NCI-H187 treated with DMSO at 0.1 percent for 48 hours (cell line): ENCODE data around the gene GRIK4.
"Not testable (repeated sequence)": the region's sequence is repeated elsewhere in the genome, so short reads cannot be mapped to it uniquely, and the experiment has no call there.

Experiments
- DNase-seq: peaks from one replicate; lab custom pipeline; 2025; lab: John Stamatoyannopoulos, UW

GRIK4 gene

GRCh38 chr11:120574876-120575275 is 63.3 kb downstream of the GRIK4 start:
- no peak for DNase-seq

- DNase-seq: no peak
Observed at GRCh38 chr11:120575461-120575860, 63.9 kb downstream of the GRIK4 start.

- no peak for DNase-seq
Observed at GRCh38 chr11:120576606-120577005, 65.1 kb downstream of the GRIK4 start.

- DNase-seq: no peak
Observed at GRCh38 chr11:120577041-120577440, 65.5 kb downstream of the GRIK4 start.

GRCh38 chr11:120577624-120578363 is 66.2 kb downstream of the GRIK4 start:
- DNase-seq: no peak

DNA sequence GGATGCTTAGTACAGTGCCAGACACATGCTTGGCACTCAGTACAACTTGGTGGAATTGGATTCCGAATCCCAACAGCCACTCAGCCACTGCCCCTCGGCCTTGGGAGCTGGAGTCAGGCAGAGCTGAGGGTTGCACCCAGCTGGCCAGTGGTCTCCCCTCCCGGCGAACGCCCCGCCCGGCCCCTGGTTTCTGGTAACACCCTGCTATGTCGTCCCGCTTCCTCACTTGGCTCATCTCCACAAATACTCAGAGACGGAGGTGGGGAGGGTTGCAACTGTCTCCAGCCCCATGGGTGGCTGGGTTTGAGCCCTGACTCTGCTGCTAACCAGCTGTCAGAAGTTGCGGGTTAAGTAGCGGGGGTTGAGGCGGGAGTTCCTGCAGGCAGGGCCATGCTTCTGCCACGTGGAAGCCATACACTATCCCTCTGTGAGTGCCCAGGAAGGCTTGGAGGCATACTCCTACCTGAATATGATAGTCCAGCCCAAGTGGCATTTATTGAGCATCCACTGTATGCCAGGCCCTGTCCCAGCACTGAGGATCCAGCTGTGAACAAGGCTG is 67.1 kb downstream of the GRIK4 start:
- DNase-seq: no peak

DNA sequence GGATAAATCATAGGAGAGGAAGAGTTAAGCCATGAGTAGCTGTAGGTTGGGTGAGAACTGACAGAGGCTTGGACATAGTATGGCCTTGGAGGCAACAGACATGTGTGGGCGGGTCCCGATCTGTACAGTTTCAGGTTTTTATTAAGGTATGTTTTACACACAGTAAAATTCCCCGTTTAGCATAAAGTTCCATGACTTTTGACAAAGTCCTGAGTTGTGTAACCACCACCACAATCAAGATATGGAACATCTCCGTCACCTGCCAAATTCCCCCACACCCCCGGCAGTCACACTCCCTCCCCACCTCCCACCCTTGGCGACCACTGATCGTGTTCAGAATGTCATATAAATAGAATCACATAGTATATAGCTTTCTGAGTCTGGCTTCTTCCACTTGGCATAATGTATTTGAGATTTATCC is 68.1 kb downstream of the GRIK4 start:
- DNase-seq: no peak

- DNase-seq: no peak
Observed at GRCh38 chr11:120581313-120581712, 69.8 kb downstream of the GRIK4 start.

DNA sequence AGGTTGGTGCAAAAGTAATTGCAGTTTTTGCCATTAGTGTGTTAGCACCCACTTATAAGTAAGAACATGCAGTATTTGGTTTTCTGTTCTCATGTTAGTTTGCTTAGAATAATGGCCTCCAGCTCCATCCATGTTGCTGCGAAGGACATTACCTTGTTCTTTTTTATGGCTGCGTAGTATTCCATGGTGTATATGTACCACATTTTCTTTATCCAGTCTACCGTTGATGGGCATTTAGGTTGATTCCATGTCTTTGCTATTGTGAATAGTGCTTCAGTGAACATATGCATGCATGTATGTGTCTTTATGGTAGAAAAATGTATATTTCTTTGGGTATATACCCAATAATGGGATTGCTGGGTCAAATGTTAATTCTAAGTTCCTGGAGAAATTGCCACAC is 71.0 kb downstream of the GRIK4 start:
- not testable (repeated sequence) for DNase-seq

- DNase-seq: no peak
Observed at GRCh38 chr11:120586072-120586471, 74.5 kb downstream of the GRIK4 start.

- no peak for DNase-seq
Observed at GRCh38 chr11:120586728-120587127, 75.2 kb downstream of the GRIK4 start.

DNA sequence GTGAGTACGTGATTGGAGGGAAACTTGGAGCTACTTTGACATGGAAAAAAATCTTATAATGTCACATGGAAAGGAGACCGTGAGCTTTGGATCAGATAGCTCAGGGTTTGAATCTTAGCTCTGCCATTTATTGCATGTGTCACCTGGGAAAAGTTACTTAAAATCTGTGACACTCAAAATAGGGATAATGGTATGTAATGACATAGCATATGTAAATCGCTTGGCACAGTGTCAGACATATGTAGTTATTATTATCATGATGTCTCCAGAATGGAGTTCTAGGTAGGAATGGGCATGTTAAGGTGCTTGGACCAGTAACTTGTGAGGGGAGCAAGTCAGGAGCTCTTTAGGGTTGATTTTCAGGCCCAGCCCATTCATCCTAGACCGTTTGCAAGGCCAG is 75.8 kb downstream of the GRIK4 start:
- no peak for DNase-seq

DNA sequence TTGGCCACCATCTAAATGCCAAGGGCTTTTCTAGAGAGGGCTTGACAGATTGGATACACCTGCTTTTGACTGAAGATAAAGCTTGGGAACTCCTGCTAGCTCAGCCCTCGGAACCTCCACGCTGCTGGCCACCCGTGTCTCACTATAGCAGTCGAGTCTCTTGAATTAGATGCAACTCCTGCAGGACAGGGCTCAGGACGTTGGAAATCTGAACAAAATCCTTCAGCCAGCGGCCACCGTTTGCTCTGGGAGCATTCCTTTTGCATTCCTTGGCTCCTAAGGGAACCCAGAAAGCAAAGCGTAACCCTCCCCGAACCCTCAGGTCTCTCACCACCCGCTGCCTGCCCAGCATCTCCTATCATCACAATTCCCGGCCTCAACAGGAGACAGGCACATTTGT is 77.8 kb downstream of the GRIK4 start:
- DNase-seq: no peak

DNA sequence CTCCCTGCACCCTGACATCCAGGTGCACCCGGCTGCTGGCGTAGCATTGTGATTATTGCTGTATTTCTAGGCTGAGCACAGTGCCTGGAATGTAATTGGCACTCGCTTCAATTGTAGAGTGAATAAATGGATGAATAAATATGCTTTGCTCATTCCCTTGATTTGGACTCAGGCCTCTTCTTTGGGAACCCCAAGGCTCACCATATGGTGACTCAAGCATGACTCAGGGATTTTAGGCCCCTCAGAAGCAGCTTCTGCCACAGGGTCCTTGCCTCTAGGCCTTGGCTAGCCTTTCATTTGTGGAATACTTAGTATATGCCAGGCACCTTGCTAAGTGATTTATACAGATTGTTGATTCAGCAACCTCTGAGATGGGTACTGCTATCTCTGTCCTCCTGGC is 78.9 kb downstream of the GRIK4 start:
- no peak for DNase-seq

- DNase-seq: no peak
Observed at GRCh38 chr11:120594746-120595145, 83.2 kb downstream of the GRIK4 start.

- no peak for DNase-seq
Observed at GRCh38 chr11:120595557-120595956, 84.0 kb downstream of the GRIK4 start.

- no peak for DNase-seq
Observed at GRCh38 chr11:120597250-120598215, 86.0 kb downstream of the GRIK4 start.

- no peak for DNase-seq
Observed at GRCh38 chr11:120598517-120599257, 87.1 kb downstream of the GRIK4 start.

- no peak for DNase-seq
Observed at GRCh38 chr11:120599816-120600420, 88.4 kb downstream of the GRIK4 start.

- DNase-seq: no peak
Observed at GRCh38 chr11:120601536-120601935, 90.0 kb downstream of the GRIK4 start.

GRCh38 chr11:120603071-120603470 is 91.5 kb downstream of the GRIK4 start:
- no peak for DNase-seq

DNA sequence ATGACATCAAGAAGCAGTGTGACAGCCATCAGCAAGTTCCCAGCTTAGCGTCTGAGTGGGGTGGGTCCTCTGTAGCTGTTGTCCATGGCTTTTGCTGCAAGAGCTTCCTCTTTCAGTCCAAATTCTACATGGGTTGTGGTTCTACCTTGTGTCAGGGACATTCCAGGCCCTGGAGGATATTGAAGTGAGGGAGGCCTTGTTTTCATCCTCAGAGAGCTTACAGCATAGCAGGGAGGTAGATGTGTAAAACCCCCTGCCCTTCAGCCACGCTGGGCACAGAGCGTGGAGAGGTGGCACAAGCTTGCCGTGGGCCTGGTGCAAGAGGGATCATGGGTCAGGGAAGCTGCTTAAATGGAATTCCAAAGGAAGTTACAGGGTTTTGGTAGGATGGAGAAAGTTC is 93.9 kb downstream of the GRIK4 start:
- DNase-seq: no peak
